Measurements from ENCODE around the gene DRD3. TPM values are rescaled to one million over a fixed set of nuclear protein-coding genes. Genes with fewer than 3 reads are reported as not detected.

The DRD3 gene
- total and polyA plus RNA-seq, 7 experiments from 2014 or later, result not detected

DNA sequence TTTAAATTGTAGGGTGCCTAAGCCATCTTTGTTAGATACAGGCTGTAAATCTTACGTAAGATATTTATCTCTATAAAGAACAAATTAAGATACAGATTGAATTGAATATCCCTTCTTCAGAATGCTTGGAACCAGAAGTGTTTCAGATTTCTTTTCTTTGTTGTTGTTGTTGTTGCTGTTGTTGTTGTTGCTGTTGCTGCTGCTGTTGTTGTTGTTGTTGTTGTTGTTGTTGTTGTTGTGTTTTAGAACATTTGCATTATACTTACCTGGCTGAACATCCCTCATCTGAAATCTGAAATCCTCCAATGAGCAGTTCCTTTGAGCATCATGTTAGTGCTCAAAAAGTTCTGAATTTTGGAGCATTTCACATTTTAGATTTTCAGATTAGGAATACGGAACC, 95.7 kb downstream of the DRD3 start:
- Mint-ChIP-seq H3K4me1 (no peaks in the 10 kb centered on the region), H3K4me3 (no peak overlapping the region), H3K27me3 (no peaks in the 10 kb centered on the region), H3K27ac (peak overlapping the region in 1 of 9 donors; percentile 27), H3K9me3 (no peaks in the 10 kb centered on the region), H3K36me3 (peaks cover 28 to 90% (median 59%) of the 10 kb centered on the region in 5 donors)
- H3K27ac ChIP-seq (ENCODE audit: low read depth, low read length), result no peak overlapping the region
- H3K27me3 ChIP-seq (ENCODE audit: control insufficient read depth in 2 of 2, insufficient read depth in 2 of 2, low read length in 2 of 2), result no peaks in the 10 kb centered on the region
- no peaks in the 10 kb centered on the region for H3K9me3 ChIP-seq (ENCODE audit: control insufficient read depth in 2 of 3, low read length in 3 of 3)
- no peak overlapping the region for H3K4me3 ChIP-seq (ENCODE audit: low read length)
- intact Hi-C loops (cut with micrococcal nuclease), result no loop called here
- H3K4me1 ChIP-seq (ENCODE audit: control insufficient read depth in 2 of 2, insufficient read depth in 2 of 2, low read length in 2 of 2), result no peaks in the 10 kb centered on the region
- no peak for ATAC-seq
- no peak for DNase-seq
- POLR2A ChIA-PET, result no interaction called here
- H3K36me3 ChIP-seq (ENCODE audit: control insufficient read depth in 2 of 3, insufficient read depth in 3 of 3, low read length in 3 of 3), result peaks cover 3 to 76% (median 12%) of the 10 kb centered on the region in 3 experiments
- CTCF ChIA-PET, result no interaction called here

GRCh38 chr3:114081037-114081436, 97.8 kb downstream of the DRD3 start:
- H3K9me3 Mint-ChIP-seq, result no peaks in the 10 kb centered on the region
- DNase-seq (no peak), ATAC-seq (no peak)
- H3K9me3 ChIP-seq (ENCODE audit: control insufficient read depth in 2 of 3, low read length in 3 of 3), result no peaks in the 10 kb centered on the region
- H3K4me3 ChIP-seq (ENCODE audit: low read length), result no peak overlapping the region
- peaks cover 3 to 85% (median 12%) of the 10 kb centered on the region in 3 experiments for H3K36me3 ChIP-seq (ENCODE audit: control insufficient read depth in 2 of 3, insufficient read depth in 3 of 3, low read length in 3 of 3)
- peaks cover 0 to 4% (median 0%) of the 10 kb centered on the region in 7 donors for H3K4me1 Mint-ChIP-seq
- peak overlapping the region in 1 of 9 donors; percentile 26 for H3K27ac Mint-ChIP-seq
- H3K27ac ChIP-seq (ENCODE audit: low read depth, low read length), result no peak overlapping the region
- POLR2A ChIA-PET, result no interaction called here
- no peaks in the 10 kb centered on the region for H3K27me3 ChIP-seq (ENCODE audit: control insufficient read depth in 2 of 2, insufficient read depth in 2 of 2, low read length in 2 of 2)
- H3K4me3 Mint-ChIP-seq, result no peak overlapping the region
- H3K27me3 Mint-ChIP-seq, result no peaks in the 10 kb centered on the region
- intact Hi-C loops (cut with micrococcal nuclease), result no loop called here
- CTCF ChIA-PET, result no interaction called here
- H3K36me3 Mint-ChIP-seq, result peaks cover 23 to 89% (median 56%) of the 10 kb centered on the region in 5 donors
- H3K4me1 ChIP-seq (ENCODE audit: control insufficient read depth in 2 of 2, insufficient read depth in 2 of 2, low read length in 2 of 2), result no peaks in the 10 kb centered on the region

DNA sequence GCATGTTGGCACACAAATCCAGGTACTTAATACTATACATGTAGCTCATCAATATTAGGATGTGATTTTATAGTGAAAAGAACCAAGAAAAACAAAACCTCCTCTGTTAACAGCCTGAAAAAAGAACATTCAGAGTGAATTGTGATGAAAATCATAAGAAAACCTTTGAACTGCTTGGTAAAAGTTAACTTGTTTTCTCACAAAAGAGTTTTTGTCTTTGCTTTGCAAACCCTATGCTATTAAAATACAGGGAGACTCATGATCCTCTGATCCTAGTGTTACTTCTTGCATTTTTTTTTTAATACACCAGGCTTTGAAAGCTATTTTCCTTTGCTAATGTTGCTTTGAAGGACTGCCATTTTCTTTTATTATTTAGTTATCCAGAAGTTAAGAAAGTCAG, 98.7 kb downstream of the DRD3 start:
- ATAC-seq, result no peak
- peaks cover 18 to 81% (median 48%) of the 10 kb centered on the region in 5 donors for H3K36me3 Mint-ChIP-seq

DNA sequence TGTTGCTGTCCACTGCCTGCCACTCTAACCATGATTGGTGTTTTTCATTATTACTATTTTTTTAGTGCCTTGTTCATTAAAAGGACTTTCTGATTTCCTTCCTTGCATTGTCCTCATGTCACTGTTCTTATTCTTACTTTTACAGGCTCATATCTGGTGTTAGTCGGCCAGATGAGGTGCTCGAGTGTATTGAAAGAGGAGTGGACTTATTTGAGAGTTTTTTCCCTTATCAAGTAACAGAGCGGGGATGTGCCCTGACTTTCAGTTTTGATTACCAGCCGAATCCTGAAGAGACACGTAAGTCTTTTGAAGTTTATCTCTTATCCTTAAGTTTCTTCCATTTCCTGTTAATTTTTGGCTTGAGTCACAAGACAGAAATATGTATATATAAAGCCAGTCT, 99.1 kb downstream of the DRD3 start:
- Histone ChIP-seq H3K27me3 (ENCODE audit: control insufficient read depth in 2 of 2, insufficient read depth in 2 of 2, low read length in 2 of 2) (no peaks in the 10 kb centered on the region), H3K27ac (ENCODE audit: low read depth, low read length) (no peak overlapping the region), H3K4me3 (ENCODE audit: low read length) (no peak overlapping the region), H3K9me3 (ENCODE audit: control insufficient read depth in 2 of 3, low read length in 3 of 3) (no peaks in the 10 kb centered on the region), H3K36me3 (ENCODE audit: control insufficient read depth in 2 of 3, insufficient read depth in 3 of 3, low read length in 3 of 3) (peaks cover 3 to 84% (median 23%) of the 10 kb centered on the region in 3 experiments), H3K4me1 (ENCODE audit: control insufficient read depth in 2 of 2, insufficient read depth in 2 of 2, low read length in 2 of 2) (no peaks in the 10 kb centered on the region)
- H3K27me3 Mint-ChIP-seq, result no peaks in the 10 kb centered on the region
- H3K36me3 Mint-ChIP-seq, result peaks cover 18 to 81% (median 45%) of the 10 kb centered on the region in 5 donors
- H3K4me3 Mint-ChIP-seq, result no peak overlapping the region
- ChIA-PET CTCF (interaction anchor here (0.8 kb wide), 1 partner anchor 217 kb away, joined by 3 read pairs; no protein-coding TSS in a partner anchor), POLR2A (no interaction called here)
- peaks cover 0 to 4% (median 0%) of the 10 kb centered on the region in 7 donors for H3K4me1 Mint-ChIP-seq
- no peak for DNase-seq
- no peak for ATAC-seq
- H3K27ac Mint-ChIP-seq, result no peak overlapping the region
- no peaks in the 10 kb centered on the region for H3K9me3 Mint-ChIP-seq
- intact Hi-C loops (cut with micrococcal nuclease), result no loop called here

More for the DNA sequence above, 98.7 kb downstream of the DRD3 start:
- Mint-ChIP-seq H3K27me3 (no peaks in the 10 kb centered on the region), H3K4me3 (no peak overlapping the region), H3K9me3 (no peaks in the 10 kb centered on the region), H3K27ac (no peak overlapping the region), H3K4me1 (peaks cover 0 to 4% (median 0%) of the 10 kb centered on the region in 7 donors)
- Histone ChIP-seq H3K27ac (ENCODE audit: low read depth, low read length) (no peak overlapping the region), H3K4me1 (ENCODE audit: control insufficient read depth in 2 of 2, insufficient read depth in 2 of 2, low read length in 2 of 2) (no peaks in the 10 kb centered on the region), H3K9me3 (ENCODE audit: control insufficient read depth in 2 of 3, low read length in 3 of 3) (no peaks in the 10 kb centered on the region), H3K4me3 (ENCODE audit: low read length) (no peak overlapping the region), H3K27me3 (ENCODE audit: control insufficient read depth in 2 of 2, insufficient read depth in 2 of 2, low read length in 2 of 2) (no peaks in the 10 kb centered on the region), H3K36me3 (ENCODE audit: control insufficient read depth in 2 of 3, insufficient read depth in 3 of 3, low read length in 3 of 3) (peaks cover 3 to 85% (median 19%) of the 10 kb centered on the region in 3 experiments)
- intact Hi-C loops (cut with micrococcal nuclease), result no loop called here
- CTCF ChIA-PET, result interaction anchor here (0.8 kb wide), 1 partner anchor 217 kb away, joined by 3 read pairs; no protein-coding TSS in a partner anchor
- no peak for DNase-seq
- POLR2A ChIA-PET, result no interaction called here

DNA sequence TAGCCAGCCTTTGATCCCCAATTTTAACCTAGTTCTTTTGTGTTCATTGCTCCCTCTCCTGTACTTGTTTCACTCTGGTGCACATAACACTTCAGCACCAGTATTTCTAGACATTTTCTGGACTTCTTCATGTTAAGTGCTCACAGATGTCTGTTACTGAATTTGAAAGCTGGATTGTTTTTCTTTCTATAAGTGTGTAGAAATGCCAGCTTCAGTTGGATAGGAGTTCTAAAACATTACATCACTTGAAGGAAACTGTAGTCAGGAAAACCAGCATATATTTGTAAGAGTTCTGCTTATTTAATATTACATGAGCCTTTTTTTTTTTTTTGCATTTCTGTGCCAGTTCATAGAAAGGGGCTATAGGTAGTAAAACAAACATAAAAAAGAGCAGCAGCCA, 100.7 kb downstream of the DRD3 start:
- Histone ChIP-seq H3K4me1 (ENCODE audit: control insufficient read depth in 2 of 2, insufficient read depth in 2 of 2, low read length in 2 of 2) (no peaks in the 10 kb centered on the region), H3K27ac (ENCODE audit: low read depth, low read length) (no peak overlapping the region), H3K27me3 (ENCODE audit: control insufficient read depth in 2 of 2, insufficient read depth in 2 of 2, low read length in 2 of 2) (no peaks in the 10 kb centered on the region), H3K9me3 (ENCODE audit: control insufficient read depth in 2 of 3, low read length in 3 of 3) (no peaks in the 10 kb centered on the region), H3K36me3 (ENCODE audit: control insufficient read depth in 2 of 3, insufficient read depth in 3 of 3, low read length in 3 of 3) (peaks cover 3 to 89% (median 29%) of the 10 kb centered on the region in 3 experiments), H3K4me3 (ENCODE audit: low read length) (no peak overlapping the region)
- DNase-seq (no peak), ATAC-seq (no peak)
- peaks cover 25 to 81% (median 47%) of the 10 kb centered on the region in 5 donors for H3K36me3 Mint-ChIP-seq
- intact Hi-C loops (cut with micrococcal nuclease), result no loop called here
- POLR2A ChIA-PET, result interaction anchor here (0.8 kb wide), 1 partner anchor 738 kb away, joined by 4 read pairs; no protein-coding TSS in a partner anchor
- no peak overlapping the region for H3K4me3 Mint-ChIP-seq
- H3K27me3 Mint-ChIP-seq, result no peaks in the 10 kb centered on the region
- H3K4me1 Mint-ChIP-seq, result peaks cover 0 to 4% (median 0%) of the 10 kb centered on the region in 7 donors
- H3K27ac Mint-ChIP-seq, result peak overlapping the region in 1 of 9 donors; percentile 7
- no peaks in the 10 kb centered on the region for H3K9me3 Mint-ChIP-seq
- CTCF ChIA-PET, result interaction anchor here (0.6 kb wide), 1 partner anchor 1739 kb away, joined by 3 read pairs; no protein-coding TSS in a partner anchor

Other genes starting within 250 kb of the DRD3 start
- 1 to 10 TPM; 2.1 to 3.4 (median 3.2) TPM for gene ZDHHC23, start 231.0 kb downstream of the DRD3 start, total RNA-seq
- under 1 TPM; 0.47 to 0.55 TPM for gene ZDHHC23, start 231.0 kb downstream of the DRD3 start, polyA plus RNA-seq
- gene CCDC191, start 122.5 kb downstream of the DRD3 start, total RNA-seq, result 1 to 10 TPM; 3.9 to 8.8 (median 5.1) TPM
- 1 to 10 TPM; 1.4 to 2.4 TPM for gene CCDC191, start 122.5 kb downstream of the DRD3 start, polyA plus RNA-seq
- 10 to 100 TPM; 29.9 to 38.8 (median 33.8) TPM for gene QTRT2, start 122.3 kb downstream of the DRD3 start, total RNA-seq
- 10 to 100 TPM in 1 of 2 donors, 1 to 10 TPM in 1; 9.6 to 15.6 TPM for gene QTRT2, start 122.3 kb downstream of the DRD3 start, polyA plus RNA-seq
- under 1 TPM; 0.27 to 0.65 (median 0.61) TPM for gene ZNF80, start 58.5 kb upstream of the DRD3 start, total RNA-seq
- under 1 TPM in 1 of 2 donors, not detected in 1; 0.35 TPM for gene ZNF80, start 58.5 kb upstream of the DRD3 start, polyA plus RNA-seq
- 10 to 100 TPM in 1 of 5 experiments, 1 to 10 TPM in 4; 1.3 to 14.9 (median 3.8) TPM for gene TIGIT, start 115.0 kb upstream of the DRD3 start, total RNA-seq
- gene TIGIT, start 115.0 kb upstream of the DRD3 start, polyA plus RNA-seq, result 1 to 10 TPM in 1 of 2 donors, under 1 TPM in 1; 0.63 to 2.8 TPM